Measurements from ENCODE around the gene AMMECR1. TPM values are rescaled to one million over a fixed set of nuclear protein-coding genes. Genes with fewer than 3 reads are reported as not detected.

AMMECR1 gene
- total RNA-seq, 1 experiment from 2014 or later: 15.0 TPM

DNA sequence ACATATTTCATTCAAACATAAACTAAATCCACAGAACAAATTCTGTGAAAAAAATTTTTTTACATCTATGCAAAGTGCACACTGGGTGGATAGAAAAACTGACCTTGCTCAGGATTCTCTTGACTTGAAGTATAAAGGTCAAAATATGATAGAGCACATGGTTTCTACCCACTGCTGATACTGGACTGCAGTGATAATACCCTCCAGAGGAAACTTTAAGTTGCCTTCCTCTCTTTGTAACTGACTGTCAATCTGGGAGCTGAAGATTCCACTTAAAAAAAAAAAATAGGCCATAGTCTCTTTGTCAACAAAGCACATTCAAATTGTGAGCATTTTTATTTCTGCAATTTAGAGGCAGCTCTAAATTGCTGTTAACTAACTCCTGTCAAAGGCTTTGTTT lies 3.2 kb upstream of the AMMECR1 start:
- peaks cover 13% of the 10 kb centered on the region; the same call in 1 of the 2 replicates for H3K27me3 ChIP-seq (ENCODE audit: control insufficient read depth, insufficient read depth, low read length)
- DNase-seq (ENCODE audit: low read depth, low spot score) (no peak), ATAC-seq (no peak)
- POLR2A ChIA-PET: no interaction called here
- BruUV-seq (replicated peaks): no TSS peak
- H3K36me3 ChIP-seq (ENCODE audit: control insufficient read depth, insufficient read depth, low read length): no peaks in the 10 kb centered on the region
- H3K27ac ChIP-seq (ENCODE audit: low read length): no peak overlapping the region
- H3K9me3 ChIP-seq (ENCODE audit: control insufficient read depth, insufficient read depth, low read depth, low read length): no peaks in the 10 kb centered on the region
- peaks cover 2% of the 10 kb centered on the region; the same call in 1 of the 2 replicates for H3K4me1 ChIP-seq (ENCODE audit: control insufficient read depth, insufficient read depth, low read length)
- intact Hi-C loops (cut with micrococcal nuclease; ENCODE audit: unreplicated experiment) (no loop called here), in situ Hi-C loops (cut with HindIII; ENCODE audit: low pct_unique_long_range_greater_than_20kb, low sequenced_read_pairs) (no loop called here)
- H3K4me3 ChIP-seq (ENCODE audit: low read depth in 2 of 2, low read length in 2 of 2): no peak overlapping the region
- CTCF ChIA-PET: no interaction called here
- TF ChIP-seq SIN3A (IDR thresholded peaks at IDR 0.05; ENCODE audit: borderline replicate concordance, insufficient read depth, low read depth, low read length): no peak
- no peak for TF ChIP-seq POLR2AphosphoS5 (IDR thresholded peaks at IDR 0.05; ENCODE audit: low read depth, low read length)
- TF ChIP-seq TCF7L2 (IDR thresholded peaks at IDR 0.05; ENCODE audit: low read depth, low read length): no peak
- TF ChIP-seq, protein P1, sequence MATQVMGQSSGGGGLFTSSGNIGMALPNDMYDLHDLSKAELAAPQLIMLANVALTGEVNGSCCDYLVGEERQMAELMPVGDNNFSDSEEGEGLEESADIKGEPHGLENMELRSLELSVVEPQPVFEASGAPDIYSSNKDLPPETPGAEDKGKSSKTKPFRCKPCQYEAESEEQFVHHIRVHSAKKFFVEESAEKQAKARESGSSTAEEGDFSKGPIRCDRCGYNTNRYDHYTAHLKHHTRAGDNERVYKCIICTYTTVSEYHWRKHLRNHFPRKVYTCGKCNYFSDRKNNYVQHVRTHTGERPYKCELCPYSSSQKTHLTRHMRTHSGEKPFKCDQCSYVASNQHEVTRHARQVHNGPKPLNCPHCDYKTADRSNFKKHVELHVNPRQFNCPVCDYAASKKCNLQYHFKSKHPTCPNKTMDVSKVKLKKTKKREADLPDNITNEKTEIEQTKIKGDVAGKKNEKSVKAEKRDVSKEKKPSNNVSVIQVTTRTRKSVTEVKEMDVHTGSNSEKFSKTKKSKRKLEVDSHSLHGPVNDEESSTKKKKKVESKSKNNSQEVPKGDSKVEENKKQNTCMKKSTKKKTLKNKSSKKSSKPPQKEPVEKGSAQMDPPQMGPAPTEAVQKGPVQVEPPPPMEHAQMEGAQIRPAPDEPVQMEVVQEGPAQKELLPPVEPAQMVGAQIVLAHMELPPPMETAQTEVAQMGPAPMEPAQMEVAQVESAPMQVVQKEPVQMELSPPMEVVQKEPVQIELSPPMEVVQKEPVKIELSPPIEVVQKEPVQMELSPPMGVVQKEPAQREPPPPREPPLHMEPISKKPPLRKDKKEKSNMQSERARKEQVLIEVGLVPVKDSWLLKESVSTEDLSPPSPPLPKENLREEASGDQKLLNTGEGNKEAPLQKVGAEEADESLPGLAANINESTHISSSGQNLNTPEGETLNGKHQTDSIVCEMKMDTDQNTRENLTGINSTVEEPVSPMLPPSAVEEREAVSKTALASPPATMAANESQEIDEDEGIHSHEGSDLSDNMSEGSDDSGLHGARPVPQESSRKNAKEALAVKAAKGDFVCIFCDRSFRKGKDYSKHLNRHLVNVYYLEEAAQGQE (IDR thresholded peaks at IDR 0.05; ENCODE audit: insufficient read depth in 1 of 2, low read depth in 2 of 2, low read length in 1 of 2): no peak
- TF ChIP-seq, protein P2, sequence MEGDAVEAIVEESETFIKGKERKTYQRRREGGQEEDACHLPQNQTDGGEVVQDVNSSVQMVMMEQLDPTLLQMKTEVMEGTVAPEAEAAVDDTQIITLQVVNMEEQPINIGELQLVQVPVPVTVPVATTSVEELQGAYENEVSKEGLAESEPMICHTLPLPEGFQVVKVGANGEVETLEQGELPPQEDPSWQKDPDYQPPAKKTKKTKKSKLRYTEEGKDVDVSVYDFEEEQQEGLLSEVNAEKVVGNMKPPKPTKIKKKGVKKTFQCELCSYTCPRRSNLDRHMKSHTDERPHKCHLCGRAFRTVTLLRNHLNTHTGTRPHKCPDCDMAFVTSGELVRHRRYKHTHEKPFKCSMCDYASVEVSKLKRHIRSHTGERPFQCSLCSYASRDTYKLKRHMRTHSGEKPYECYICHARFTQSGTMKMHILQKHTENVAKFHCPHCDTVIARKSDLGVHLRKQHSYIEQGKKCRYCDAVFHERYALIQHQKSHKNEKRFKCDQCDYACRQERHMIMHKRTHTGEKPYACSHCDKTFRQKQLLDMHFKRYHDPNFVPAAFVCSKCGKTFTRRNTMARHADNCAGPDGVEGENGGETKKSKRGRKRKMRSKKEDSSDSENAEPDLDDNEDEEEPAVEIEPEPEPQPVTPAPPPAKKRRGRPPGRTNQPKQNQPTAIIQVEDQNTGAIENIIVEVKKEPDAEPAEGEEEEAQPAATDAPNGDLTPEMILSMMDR (IDR thresholded peaks at IDR 0.05): no peak

DNA sequence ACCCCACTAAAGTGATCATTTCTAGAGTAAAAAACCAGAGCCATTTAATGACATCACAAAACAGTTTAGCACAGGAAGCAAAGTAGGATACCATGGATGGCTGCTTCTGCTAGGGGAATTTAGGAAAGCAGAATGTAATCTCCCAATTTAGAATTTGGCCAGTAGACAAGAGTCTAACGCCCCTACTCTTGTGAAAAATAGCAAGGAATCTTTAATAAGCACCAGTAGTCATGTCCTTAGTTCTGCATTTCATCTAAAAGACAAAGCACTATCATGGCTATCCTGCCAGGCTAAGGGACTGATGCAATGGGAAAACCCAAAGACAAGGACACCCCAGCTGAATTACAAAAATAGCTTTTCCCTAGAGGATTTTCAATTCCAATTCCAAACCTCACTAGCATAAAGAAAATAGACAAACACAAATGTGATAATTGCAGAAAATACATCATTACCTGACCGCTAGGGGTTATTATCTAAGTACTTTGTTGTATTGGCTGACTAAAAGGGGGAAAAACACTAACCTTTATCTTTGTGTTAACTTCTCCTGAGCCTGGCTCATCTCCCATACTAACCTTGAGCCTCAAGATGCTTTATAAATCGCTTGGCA lies 2.6 kb upstream of the AMMECR1 start:
- intact Hi-C loops (cut with micrococcal nuclease; ENCODE audit: unreplicated experiment) (no loop called here), in situ Hi-C loops (cut with HindIII; ENCODE audit: low pct_unique_long_range_greater_than_20kb, low sequenced_read_pairs) (no loop called here)
- POLR2A ChIA-PET: no interaction called here
- Histone ChIP-seq H3K4me1 (ENCODE audit: control insufficient read depth, insufficient read depth, low read length) (peaks cover 8% of the 10 kb centered on the region), H3K27me3 (ENCODE audit: control insufficient read depth, insufficient read depth, low read length) (peaks cover 13% of the 10 kb centered on the region; the same call in 1 of the 2 replicates), H3K9me3 (ENCODE audit: control insufficient read depth, insufficient read depth, low read depth, low read length) (no peaks in the 10 kb centered on the region), H3K36me3 (ENCODE audit: control insufficient read depth, insufficient read depth, low read length) (no peaks in the 10 kb centered on the region), H3K4me3 (ENCODE audit: low read depth in 2 of 2, low read length in 2 of 2) (no peak overlapping the region), H3K27ac (ENCODE audit: low read length) (no peak overlapping the region)
- TF ChIP-seq POLR2AphosphoS5 (IDR thresholded peaks at IDR 0.05; ENCODE audit: low read depth, low read length) (no peak), TCF7L2 (IDR thresholded peaks at IDR 0.05; ENCODE audit: low read depth, low read length) (no peak), SIN3A (IDR thresholded peaks at IDR 0.05; ENCODE audit: borderline replicate concordance, insufficient read depth, low read depth, low read length) (no peak)
- TF ChIP-seq, protein P1 (IDR thresholded peaks at IDR 0.05; ENCODE audit: insufficient read depth in 1 of 2, low read depth in 2 of 2, low read length in 1 of 2): no peak
- TF ChIP-seq, protein P2 (IDR thresholded peaks at IDR 0.05): no peak
- DNase-seq (ENCODE audit: low read depth, low spot score): no peak
- ATAC-seq: no peak
- BruUV-seq (replicated peaks): no TSS peak
- CTCF ChIA-PET: no interaction called here

Data from Panc1 (cell line).